PC-9 (cell line): ENCODE measurements around the gene PPP2R3B.

Experiments used
- EZH2 ChIP-seq: fragments of 200-600 bp; sonication (generic); IDR thresholded peaks from 2 replicates; pipeline ENCODE4 v1.8.0; 2017; ENCODE audit warnings: antibody characterized with exemption, low read depth
- TF ChIP-seq, protein P1 (sequence below): fragments of 200-600 bp; sonication (generic); conservative IDR thresholded peaks from 2 replicates; pipeline ENCODE4 v1.6.1; 2017; ENCODE audit warnings: mixed run types, antibody characterized with exemption, mild to moderate bottlenecking, moderate library complexity

DNA sequence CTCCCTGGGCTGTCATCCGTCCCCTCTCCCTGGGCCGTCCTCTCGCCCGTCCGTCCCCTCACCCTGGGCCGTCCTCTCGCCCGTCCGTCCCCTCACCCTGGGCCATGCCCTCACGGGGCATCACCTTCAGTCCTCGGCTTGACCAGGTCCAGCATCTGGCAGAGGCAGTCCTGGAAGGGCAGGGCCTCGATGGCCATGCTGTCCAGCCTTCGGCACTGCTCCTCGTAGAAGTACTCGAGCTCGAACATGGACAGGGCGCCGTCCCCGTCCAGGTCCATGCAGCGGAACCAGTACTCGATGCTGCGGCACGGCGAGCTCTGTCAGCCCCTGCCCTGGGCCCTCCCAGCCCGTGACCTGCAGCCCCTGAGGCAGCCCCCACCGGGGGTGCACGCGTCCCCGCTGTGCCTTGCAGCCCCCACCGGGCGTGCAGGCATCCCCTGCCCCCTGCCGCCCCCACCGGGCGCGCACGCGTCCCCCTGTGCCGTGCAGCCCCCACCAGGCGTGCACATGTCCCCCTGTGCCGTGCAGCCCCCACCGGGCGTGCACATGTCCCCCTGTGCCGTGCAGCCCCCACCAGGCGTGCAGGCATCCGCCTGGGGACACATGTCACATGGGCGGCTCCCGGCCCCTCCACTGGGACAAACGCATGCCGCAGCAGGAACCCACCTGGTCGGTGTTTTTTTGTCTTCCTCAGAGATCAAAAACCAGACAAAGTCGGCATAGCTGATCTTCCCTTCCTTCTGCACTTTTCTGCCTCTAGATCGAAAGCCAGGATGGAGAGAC lies 45.9 kb downstream of the PPP2R3B start:
- TF ChIP-seq, protein P1, sequence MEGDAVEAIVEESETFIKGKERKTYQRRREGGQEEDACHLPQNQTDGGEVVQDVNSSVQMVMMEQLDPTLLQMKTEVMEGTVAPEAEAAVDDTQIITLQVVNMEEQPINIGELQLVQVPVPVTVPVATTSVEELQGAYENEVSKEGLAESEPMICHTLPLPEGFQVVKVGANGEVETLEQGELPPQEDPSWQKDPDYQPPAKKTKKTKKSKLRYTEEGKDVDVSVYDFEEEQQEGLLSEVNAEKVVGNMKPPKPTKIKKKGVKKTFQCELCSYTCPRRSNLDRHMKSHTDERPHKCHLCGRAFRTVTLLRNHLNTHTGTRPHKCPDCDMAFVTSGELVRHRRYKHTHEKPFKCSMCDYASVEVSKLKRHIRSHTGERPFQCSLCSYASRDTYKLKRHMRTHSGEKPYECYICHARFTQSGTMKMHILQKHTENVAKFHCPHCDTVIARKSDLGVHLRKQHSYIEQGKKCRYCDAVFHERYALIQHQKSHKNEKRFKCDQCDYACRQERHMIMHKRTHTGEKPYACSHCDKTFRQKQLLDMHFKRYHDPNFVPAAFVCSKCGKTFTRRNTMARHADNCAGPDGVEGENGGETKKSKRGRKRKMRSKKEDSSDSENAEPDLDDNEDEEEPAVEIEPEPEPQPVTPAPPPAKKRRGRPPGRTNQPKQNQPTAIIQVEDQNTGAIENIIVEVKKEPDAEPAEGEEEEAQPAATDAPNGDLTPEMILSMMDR, result no peak
- no peak for TF ChIP-seq EZH2
